Stimulated activated CD8-positive, alpha-beta memory T cell treated with anti-CD3 and anti-CD28 coated beads, Interleukin-15, amount 100 ng/mL, for 4 hours (primary cell): ENCODE results near the gene GLYATL3.

Source experiments
- DNase-seq, 2 donors: peaks; one replicate each; pipeline ENCODE4 v3.0.0-alpha.2; 2020; ENCODE audit warnings: low read depth in 2 of 2

GLYATL3 gene

DNA sequence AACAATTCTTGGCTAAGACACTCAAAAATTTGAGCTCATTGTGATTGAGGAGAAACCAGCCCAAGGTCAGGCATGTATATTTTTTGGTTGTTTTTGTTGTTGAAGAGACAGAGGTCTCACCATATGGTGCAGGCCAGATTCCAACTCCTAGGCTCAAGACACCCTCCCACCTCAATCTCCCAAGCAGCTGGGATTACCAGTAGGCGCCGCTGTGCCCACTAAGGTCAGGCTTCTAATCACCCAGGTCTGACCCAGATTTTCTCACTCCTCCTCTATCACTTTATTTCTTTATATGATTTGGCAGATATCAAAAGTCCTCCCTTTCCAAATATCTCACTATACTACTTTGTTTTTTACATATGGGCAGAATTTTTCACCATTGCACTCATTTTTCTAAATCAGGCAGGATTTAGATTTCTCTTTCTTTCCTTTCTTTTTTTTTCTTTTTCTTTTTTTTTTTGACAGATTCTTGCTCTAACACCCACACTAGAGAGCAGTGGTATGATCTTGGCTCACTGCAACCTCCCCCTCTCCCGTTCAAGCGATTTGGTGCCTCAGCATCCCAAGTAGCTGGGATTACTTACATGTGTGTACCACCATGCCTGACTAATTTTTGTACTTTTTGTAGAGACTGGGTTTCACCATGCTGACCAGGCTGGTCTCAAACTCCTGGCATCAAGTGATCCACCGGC, 49.0 kb downstream of the GLYATL3 start:
- DNase-seq: no peak

DNA sequence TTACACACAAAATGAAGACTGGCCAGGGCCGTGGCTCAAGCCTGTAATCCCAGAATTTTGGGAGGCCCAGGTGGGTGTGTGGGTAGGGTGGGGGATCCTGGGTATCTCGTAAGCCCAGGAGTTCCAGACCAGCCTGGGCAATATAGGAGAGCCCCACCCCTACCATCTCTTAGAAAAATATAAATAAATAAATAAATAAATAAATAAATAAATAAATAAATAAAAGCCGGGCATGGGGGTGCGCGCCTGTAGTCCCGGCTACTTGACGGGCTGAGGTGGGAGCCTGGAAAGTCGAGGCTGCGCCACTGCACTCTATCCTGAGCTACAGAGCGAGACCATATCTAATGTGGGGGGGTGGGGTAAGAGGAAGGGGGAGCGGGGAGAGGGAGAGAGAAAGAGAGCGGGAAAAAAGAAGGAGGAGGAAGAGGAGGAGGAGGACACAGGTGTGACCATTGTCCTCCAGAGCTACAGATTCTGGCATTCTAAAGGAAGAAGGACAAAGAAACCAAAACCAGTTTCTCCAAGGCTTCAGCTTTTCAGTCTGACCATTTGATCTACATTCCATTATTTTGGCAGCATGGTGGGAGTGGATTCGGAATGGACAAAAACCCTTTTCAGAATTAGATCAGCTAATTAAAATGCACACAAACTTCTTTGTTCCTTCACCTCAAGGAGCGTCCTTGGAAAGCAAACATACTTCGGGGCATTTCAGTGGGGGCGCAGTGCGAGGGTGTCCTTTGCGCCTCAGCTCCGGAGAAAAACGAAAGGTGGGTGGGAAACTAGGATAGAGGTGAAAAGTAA, 50.2 kb downstream of the GLYATL3 start:
- no peak for DNase-seq

DNA sequence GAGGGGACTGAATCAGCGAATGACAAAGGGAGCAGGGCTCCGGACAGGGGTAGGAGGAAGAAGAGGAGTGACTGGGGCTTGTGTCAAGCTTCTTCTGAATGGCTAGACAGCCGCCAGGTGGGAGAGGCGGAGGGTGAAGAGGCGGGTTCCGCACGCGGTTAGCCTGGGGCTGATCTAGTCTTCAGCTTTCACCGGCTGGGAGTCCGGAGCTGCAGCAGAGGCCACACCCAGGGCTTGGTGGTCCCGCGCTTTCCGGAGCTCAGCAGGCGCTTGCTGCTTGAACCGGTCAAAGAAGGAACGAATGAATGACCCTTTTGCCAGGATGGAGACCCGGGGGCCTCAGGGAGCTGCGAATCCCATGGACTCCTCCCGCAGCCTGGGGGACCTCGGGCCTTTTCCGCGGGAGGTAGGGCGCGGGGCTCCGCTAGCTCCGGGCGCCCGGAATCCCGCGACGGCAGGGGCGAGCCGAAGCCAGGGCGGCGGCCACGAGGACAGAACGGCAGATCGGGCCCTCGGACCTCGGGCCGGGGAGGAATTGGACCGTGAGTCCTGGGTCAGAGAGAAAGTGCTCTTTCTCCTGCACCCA, 50.9 kb downstream of the GLYATL3 start, which contains the start of gene C6orf141:
C6orf141 (plus strand) TSS at position 177 of the 586 bp plus-strand sequence; CDS start at position 302, 125 bp downstream.
- no peak for DNase-seq

DNA sequence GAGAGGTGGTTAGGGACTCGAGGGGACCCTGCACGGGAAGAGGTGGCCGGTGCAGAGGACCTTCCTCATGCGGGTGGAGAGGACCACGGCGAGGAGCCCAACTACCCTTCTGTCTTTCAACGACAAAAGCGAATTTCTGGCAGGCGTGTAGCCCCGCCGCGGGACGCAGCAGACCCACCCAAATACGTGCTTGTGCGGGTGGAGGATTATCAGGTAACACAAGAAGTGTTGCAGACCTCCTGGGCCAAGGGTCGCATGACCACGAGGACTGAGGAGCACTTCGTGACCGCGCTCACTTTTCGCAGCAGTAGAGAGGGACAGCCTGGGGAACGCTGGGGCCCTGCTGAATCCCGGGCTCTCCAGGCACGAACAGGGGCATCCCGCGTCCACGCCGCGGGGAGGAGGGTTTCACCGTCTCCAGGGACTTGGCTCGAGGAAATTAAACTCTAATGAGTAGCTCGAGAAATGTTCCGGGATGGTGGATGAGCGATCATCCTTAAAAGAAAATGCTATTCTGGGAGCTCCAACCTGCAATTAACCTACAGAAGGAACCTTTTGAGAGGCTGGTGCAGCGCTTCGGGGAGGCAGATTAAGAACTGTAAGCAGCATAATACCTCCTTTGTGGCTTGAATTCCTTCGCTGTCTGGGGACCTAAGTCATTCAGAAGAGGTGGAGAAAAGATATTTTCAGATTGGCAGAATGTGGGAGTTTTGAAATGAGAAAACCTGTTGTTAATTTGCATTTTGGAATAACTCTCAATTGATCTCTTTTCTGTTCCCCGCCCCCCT, 51.5 kb downstream of the GLYATL3 start:
- DNase-seq: no peak

DNA sequence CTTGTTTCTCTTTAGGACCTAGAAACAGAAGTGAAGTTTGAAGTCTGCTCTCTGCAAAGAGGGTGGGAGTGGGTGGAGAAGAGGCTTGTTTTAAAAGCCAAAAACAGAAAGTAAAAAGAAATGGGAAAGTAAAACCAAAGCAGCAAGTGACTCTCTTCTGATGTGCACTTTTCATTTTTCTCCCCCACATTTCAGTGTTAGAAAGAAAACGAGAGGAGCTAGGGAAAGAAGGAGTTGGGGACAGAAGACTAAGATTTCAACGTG, 52.1 kb downstream of the GLYATL3 start:
- DNase-seq: no peak

DNA sequence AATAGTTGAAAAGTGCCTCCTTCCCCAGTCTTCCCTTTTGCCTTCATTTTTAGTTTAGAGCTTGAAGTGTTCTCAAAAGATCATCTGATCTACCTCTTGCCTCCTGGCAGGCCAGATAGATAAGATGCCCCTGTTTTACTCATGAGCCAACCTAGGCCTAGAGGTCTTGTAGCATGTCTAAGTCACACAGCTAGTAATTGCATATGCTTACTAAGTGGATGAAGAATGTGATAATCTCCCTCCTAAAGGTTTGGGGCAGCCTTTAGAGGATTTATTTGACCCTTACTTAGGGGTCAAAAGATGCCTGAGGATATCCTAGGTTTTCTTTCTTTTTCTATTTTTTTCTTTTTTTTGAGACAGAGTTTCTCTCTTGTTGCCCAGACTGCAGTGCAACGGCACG, 52.9 kb downstream of the GLYATL3 start:
- no peak for DNase-seq

DNA sequence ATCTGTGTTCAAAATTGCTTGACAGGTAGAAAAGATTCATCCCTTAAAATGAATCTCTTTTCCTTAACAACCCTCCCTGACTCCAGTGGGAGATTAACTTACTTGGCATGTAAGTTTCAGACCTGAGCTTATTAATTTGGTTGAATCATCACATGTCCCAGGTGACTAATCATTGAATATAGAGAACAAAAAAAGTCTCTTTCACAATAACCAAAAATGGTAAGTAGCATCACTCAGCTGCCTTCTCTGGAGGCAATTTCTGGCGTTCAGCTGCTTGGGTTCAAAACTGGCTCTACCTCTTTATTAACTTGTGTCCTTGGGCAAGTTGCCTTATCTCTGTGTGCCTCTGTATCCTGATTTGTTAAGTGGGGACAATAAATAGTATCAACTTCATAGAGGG, 53.7 kb downstream of the GLYATL3 start:
- no peak for DNase-seq

DNA sequence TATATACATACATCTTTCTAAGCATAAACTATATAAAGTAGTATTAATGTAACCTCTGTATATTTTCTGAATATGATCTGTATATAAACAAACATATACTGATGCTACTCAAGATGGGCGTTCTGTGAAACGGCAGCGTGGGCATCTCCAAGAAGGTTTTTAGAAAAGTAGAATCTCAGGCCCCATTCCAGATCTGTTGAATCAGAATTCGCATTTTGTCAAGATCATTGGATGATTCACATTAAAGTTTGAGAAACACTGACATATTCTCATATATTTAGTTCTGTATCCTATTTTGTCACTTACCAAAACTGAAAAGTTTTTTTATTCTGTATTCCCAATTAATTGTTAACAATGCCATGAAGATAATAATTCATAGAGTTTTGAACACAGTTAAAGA, 56.2 kb downstream of the GLYATL3 start:
- DNase-seq: no peak

DNA sequence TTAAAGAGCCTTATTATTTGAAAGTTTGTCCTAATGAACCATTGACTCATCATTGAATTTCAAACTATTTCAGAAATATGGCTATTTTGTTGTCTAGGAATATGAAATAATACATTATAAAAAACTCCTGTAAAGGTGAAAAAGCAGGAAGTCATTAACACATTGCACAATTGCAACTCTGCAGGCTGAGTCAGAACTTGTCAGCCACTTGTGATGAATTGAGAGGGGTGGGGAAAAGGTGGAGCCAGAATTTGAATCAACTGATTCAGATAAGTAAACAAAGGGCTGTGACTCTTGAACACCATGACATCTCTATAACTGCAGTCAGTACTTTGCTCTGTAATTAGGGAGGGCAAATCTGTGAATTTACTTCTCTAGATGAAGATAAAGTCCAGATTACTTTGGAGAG, 56.7 kb downstream of the GLYATL3 start:
- DNase-seq: no peak

DNA sequence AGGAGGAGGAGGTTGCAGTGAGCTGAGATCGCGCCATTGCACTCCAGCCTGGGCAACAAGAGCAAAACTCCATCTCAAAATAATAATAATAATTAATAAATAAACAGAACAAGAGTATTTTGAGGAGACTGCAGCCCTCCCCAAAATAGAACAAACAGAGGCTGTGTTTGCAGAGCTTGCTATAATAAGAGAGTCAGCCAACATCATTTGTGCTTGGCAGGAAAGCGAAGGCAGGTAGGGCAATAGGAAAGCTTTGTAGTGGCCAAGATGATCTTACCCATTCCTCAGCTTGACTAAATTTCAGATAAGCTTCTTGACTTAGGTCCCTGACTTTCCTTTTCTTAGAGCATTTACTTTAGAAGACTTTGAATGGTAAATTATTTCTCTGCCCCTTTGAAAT, 57.5 kb downstream of the GLYATL3 start:
- DNase-seq: no peak

DNA sequence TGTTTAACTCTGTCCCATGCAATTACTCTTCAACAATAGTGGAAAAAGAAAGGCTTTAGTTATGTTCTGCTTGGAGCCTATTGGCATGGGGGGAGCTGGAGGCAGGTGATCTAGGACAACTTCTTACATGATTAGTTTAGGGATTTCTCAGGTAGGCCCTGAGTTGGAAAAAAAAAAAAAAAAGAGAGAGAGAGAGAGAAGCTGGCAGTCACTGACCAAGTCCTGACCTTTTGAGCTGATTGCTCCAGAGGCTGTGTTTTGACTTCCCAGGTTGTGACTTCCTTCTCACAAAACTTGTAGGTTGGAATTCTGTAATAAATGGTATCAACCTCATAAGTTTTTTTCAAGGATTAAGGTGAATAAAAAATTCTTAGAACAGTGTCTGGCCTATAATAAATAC, 58.5 kb downstream of the GLYATL3 start:
- DNase-seq: no peak

DNA sequence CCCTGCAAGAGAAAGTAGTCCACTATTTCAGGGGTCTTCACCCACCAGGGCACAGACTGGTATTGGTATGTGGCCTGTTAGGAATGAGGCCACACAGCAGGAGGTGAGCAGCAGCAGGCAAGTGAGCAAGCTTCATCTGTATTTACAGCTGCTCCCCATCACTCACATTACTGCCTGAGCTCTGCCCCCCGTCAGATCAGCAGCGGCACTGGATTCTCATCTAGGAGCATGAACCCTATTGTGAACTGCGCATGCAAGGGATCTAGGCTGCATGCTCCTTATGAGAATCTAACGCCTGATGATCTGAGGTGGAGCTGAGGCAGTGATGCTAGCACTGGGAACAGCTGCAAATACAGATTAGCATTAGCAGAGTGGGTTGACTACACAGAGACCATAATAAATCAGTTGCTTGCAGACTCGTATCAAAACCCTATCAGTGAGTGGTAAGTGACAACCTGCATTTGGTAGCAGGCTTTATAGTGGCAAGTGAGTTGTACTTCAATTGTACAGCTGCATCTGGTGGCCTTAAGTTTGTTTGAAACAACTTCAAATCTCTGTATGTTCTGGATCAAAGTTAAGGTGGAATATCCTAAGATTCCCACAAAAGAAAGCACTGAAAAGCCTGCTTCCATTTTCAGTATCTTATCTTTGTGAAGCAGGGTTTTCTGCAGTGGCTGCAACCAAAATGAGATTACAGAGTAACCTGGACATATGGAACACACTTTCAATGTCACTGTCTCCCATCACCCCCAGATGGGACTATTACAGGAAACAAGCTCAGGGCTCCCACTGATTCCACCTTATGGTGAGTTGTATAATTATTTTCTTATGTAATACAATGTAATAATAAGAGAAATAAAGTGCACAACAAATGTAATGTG, 63.5 kb downstream of the GLYATL3 start:
- DNase-seq: no peak

DNA sequence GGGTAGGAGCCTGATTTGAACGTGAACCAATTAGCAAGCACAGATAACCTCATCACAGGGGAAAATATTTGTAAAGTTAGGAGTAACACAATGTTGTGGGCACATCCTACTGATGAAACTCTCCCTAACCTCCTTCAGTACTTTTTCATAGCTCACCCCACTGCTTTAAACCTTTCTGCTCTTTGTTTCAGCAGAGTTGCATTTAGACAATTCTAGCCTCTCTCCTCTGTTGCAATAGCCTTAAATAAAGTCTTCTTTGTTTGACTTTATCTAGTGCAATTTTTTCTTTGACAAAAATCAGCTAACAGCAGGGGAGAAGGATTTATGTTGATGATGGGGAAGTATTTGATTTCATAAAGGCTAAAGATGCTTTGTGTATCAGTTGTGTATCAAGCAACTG, 64.8 kb downstream of the GLYATL3 start:
- DNase-seq: no peak

DNA sequence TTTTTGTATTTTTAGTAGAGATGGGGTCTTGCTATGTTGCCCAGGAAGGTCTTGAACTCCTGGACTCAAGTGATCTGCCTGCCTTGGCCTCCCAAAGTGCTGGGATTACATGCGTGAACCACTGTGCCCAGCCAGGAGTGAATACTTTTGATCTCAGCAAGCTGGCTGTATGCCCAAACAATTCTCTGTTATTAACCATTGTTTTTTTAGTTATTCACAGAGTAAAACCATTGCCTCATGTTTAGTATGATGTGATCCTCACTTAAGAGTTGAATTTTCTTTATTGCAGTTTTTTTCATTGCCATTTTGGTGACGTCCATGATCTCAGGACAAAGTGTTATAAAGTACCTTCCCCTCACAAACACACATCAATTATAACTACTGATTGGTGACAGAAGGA, 65.5 kb downstream of the GLYATL3 start:
- DNase-seq: no peak

DNA sequence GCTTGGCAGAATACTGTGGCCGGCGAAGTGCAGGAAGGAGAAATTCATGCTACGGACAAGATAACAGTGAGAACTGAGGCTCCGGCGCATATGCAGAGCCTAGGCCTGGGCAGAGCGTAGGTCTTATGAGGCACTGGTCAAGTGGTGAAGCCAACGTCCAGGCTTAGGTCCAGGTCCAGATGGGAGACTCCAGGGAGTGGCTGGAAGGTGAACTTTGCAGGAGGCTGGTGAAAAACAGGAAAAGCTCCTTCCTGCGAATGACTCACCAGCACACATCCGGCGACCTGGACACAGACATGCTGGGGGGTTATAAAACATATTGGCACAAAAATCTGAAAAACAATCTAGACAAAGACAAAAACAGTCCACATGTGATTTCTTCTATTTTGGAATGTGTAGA, 66.1 kb downstream of the GLYATL3 start:
- no peak for DNase-seq

DNA sequence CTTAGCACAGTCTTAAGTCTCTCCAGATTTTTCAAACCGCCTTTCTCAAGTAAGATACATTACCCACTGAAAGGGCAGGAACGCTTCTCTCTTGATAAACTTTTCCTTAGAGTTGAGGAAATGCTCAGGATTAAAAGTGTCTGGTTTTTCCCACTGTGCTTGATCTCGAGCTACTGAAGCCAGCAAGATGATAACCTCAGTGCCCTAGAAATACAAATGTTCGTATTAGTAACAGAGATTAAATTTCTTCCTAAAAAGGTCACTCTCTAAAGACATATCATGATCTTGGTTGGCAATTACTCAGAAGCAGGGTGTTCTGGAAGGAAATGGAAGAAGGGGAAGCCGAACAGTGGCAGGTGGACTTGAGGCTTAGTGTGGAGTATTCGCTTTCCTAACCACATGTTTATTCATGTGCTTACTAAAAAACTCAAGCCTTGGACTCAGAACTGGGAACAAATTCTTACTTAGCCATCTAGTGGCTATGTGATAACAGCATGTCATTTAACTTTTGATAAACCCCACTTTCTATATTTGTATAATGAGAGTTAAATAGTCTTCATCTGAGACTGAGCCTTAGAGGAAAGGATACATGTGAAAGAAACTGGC, 70.9 kb downstream of the GLYATL3 start:
- no peak for DNase-seq

DNA sequence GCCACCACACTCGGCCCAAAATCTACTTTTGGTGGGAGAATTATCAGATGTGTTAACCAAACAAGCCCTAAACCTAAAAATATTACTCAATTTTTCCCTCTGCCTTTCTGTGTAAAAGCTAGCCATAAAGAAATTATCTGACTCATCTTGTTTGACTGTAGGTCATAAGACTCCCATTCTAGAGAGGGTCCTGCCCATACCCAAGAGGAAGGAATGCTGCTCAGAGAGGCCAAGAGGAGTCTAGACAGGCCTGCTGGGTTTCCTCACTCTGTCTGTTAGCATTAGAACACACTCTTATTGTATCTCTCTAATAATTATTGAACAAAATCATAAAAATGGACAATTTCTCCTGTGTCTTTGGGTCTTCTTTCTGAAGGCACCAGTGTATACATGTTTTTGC, 76.9 kb downstream of the GLYATL3 start:
- DNase-seq: no peak
